HCT116 (cell line): Measurements from ENCODE around the gene CIBAR2. TPM values are rescaled to one million over a fixed set of nuclear protein-coding genes. Genes with fewer than 3 reads are reported as not detected.

Source experiments
- ATAC-seq: fragments of 200-7000 bp; cut with Tn5 transposase; 2 replicates; pipeline ENCODE4 v1.9.1; 2020; ENCODE audit warnings: mild to moderate bottlenecking, moderate library complexity
- BruUV-seq: library from RNA; stranded (reverse); fragments of 400-500 nt; replicated peaks from 2 replicates; lab custom pipeline; 2021; lab: Mats Ljungman, UMichigan
- CTCF ChIA-PET: fragments of 300-600 bp; sonication (Branson Sonifier 250); formaldehyde crosslinking; loops from one replicate; lab custom pipeline; 2021; ENCODE audit warnings: antibody characterized with exemption; lab: Charles Lee
- POLR2A ChIA-PET: fragments of 300-600, 350-600 bp; sonication (Branson Sonifier 250); formaldehyde crosslinking; loops from one replicate; lab custom pipeline; 2021; ENCODE audit warnings: antibody characterized with exemption; lab: Charles Lee
- RAD21 ChIA-PET, 2 experiments: fragments of 300-600 bp; sonication (Branson Sonifier 250); formaldehyde crosslinking; loops; one replicate each; lab custom pipeline; 2023; ENCODE audit warnings: low total read pairs in 2 of 2; ENCODE audit not compliant: uncharacterized antibody in 2 of 2, unreplicated experiment in 2 of 2, low non-redundant PET in 1 of 2; lab: Charles Lee
- DNase-seq: peaks from one replicate; pipeline ENCODE4 v3.0.0-alpha.2; 2010; ENCODE audit warnings: low read depth, low spot score
- H2AFZ ChIP-seq: fragments of 200-600 bp; shearing (Covaris generic), sonication (generic); 2 replicates; pipeline ENCODE4 v1.6.1; 2017; ENCODE audit warnings: low read depth, mixed run types, mixed read lengths, antibody characterized with exemption, low read length; ENCODE audit not compliant: poor library complexity, severe bottlenecking
- H3K27ac ChIP-seq: 2 replicates; pipeline ENCODE4 v1.5.1; 2012; ENCODE audit warnings: low read depth, low read length
- H3K27me3 ChIP-seq: fragments of 200-600 bp; sonication (generic); 2 replicates; pipeline ENCODE4 v1.6.1; 2016; ENCODE audit warnings: mixed run types, low read length, mixed read lengths; ENCODE audit not compliant: insufficient read depth
- H3K36me3 ChIP-seq, 2 experiments: fragments of 200-500 bp in 1 of 2; fragments of 200-600 bp in 1 of 2; sonication (Bioruptor generic) in 1 of 2; sonication (generic) in 1 of 2; 2 replicates each; pipeline versions ENCODE4 v1.5.1 to v1.6.1; 2014 to 2016; ENCODE audit warnings: low read length in 2 of 2, inconsistent platforms in 1 of 2, mixed read lengths in 1 of 2, mixed run types in 1 of 2; ENCODE audit not compliant: insufficient read depth in 2 of 2, control insufficient read depth in 1 of 2
- H3K4me1 ChIP-seq, 2 experiments: fragments of 200-600 bp in 1 of 2; sonication (generic) in 1 of 2; 2 replicates each; pipeline versions ENCODE4 v1.5.1 to v1.6.1; 2012 to 2017; ENCODE audit warnings: low read length in 2 of 2, inconsistent platforms in 1 of 2, mild to moderate bottlenecking in 1 of 2, mixed read lengths in 1 of 2, mixed run types in 1 of 2, moderate library complexity in 1 of 2; ENCODE audit not compliant: insufficient read depth in 2 of 2, control insufficient read depth in 1 of 2
- H3K4me2 ChIP-seq: fragments of 200-600 bp; sonication (generic); 2 replicates; pipeline ENCODE4 v1.6.1; 2017; ENCODE audit warnings: mixed run types, low read length, mixed read lengths
- H3K4me3 ChIP-seq, 2 experiments: fragments of 200-600 bp in 1 of 2; sonication (generic) in 1 of 2; replicated peaks in 1 of 2; 2 replicates each; pipeline ENCODE4 v1.5.1; 2011 to 2016; ENCODE audit warnings: low read length in 2 of 2, control low read depth in 1 of 2, low read depth in 1 of 2, mild to moderate bottlenecking in 1 of 2, mixed read lengths in 1 of 2, mixed run types in 1 of 2
- H3K79me2 ChIP-seq: fragments of 200-600 bp; sonication (generic); 2 replicates; pipeline ENCODE4 v1.6.1; 2017; ENCODE audit warnings: mild to moderate bottlenecking, mixed run types, low read length, moderate library complexity, mixed read lengths; ENCODE audit not compliant: insufficient read depth
- H3K9ac ChIP-seq: fragments of 200-600 bp; sonication (generic); 2 replicates; pipeline ENCODE4 v1.6.1; 2016; ENCODE audit warnings: low read length, mixed read lengths
- H3K9me2 ChIP-seq: fragments of 200-600 bp; sonication (generic), shearing (Covaris generic); 2 replicates; pipeline ENCODE4 v1.6.1; 2017; ENCODE audit warnings: mixed run types, mild to moderate bottlenecking, moderate library complexity; ENCODE audit not compliant: insufficient read depth
- H3K9me3 ChIP-seq, 2 experiments: fragments of 200-500 bp in 1 of 2; fragments of 200-600 bp in 1 of 2; sonication (Bioruptor generic) in 1 of 2; sonication (generic) in 1 of 2; 2 replicates each; pipeline ENCODE4 v1.6.1; 2014 to 2017; ENCODE audit warnings: low read length in 2 of 2, mixed read lengths in 2 of 2, inconsistent platforms in 1 of 2, low read depth in 1 of 2, mild to moderate bottlenecking in 1 of 2, mixed run types in 1 of 2, moderate library complexity in 1 of 2; ENCODE audit not compliant: control insufficient read depth in 1 of 2, insufficient read depth in 1 of 2
- H4K20me1 ChIP-seq: fragments of 200-600 bp; sonication (generic), shearing (Covaris generic); 2 replicates; pipeline ENCODE4 v1.6.1; 2017; ENCODE audit warnings: mixed run types, mild to moderate bottlenecking, moderate library complexity; ENCODE audit not compliant: insufficient read depth
- ATF3 ChIP-seq: IDR thresholded peaks from 2 replicates; pipeline ENCODE4 v1.6.1; 2012
- CBX3 ChIP-seq: IDR thresholded peaks from 2 replicates; pipeline ENCODE4 v1.6.1; 2012; ENCODE audit warnings: low read depth
- CTCF ChIP-seq, 3 experiments: fragments of 200-600 bp in 1 of 3; sonication (generic) in 1 of 3; IDR thresholded peaks in 2 of 3; conservative IDR thresholded peaks in 1 of 3; 2 replicates each; pipeline ENCODE4 v1.5.1; 2012 to 2017; ENCODE audit warnings: low read depth in 2 of 3, low read length in 2 of 3, antibody characterized with exemption in 1 of 3, borderline replicate concordance in 1 of 3, control low read depth in 1 of 3, mild to moderate bottlenecking in 1 of 3, mixed read lengths in 1 of 3, mixed run types in 1 of 3, moderate library complexity in 1 of 3; ENCODE audit not compliant: insufficient read depth in 1 of 3
- ELF1 ChIP-seq: IDR thresholded peaks from 2 replicates; pipeline ENCODE4 v1.6.1; 2012; ENCODE audit warnings: low read depth, borderline replicate concordance
- FOSL1 ChIP-seq: IDR thresholded peaks from 2 replicates; pipeline ENCODE4 v1.6.1; 2012; ENCODE audit warnings: low read depth
- MAX ChIP-seq: IDR thresholded peaks from 2 replicates; pipeline ENCODE4 v1.6.1; 2012
- POLR2AphosphoS5 ChIP-seq: IDR thresholded peaks from 2 replicates; pipeline ENCODE4 v1.6.1; 2011; ENCODE audit warnings: mild to moderate bottlenecking, low read depth, low read length, moderate library complexity
- SIN3A ChIP-seq: IDR thresholded peaks from 2 replicates; pipeline ENCODE4 v1.6.1; 2012; ENCODE audit warnings: low read depth
- SP1 ChIP-seq: IDR thresholded peaks from 2 replicates; pipeline ENCODE4 v1.6.1; 2012; ENCODE audit warnings: low read depth
- SRF ChIP-seq: IDR thresholded peaks from 2 replicates; pipeline ENCODE4 v1.6.1; 2012; ENCODE audit warnings: low read depth
- TCF7L2 ChIP-seq: IDR thresholded peaks from 2 replicates; pipeline ENCODE4 v1.7.0; 2011; ENCODE audit warnings: borderline replicate concordance, inconsistent platforms; ENCODE audit not compliant: insufficient read depth, insufficient read length; ENCODE audit errors: extremely low read depth
- YY1 ChIP-seq: IDR thresholded peaks from 2 replicates; pipeline ENCODE4 v1.6.1; 2011; ENCODE audit warnings: low read length, low read depth, moderate library complexity, mild to moderate bottlenecking; ENCODE audit not compliant: insufficient replicate concordance; ENCODE audit errors: extremely low read depth
- ZFX ChIP-seq: fragments of 450-650 bp; IDR thresholded peaks from 2 replicates; pipeline ENCODE4 v1.6.1; 2017
- ZNF274 ChIP-seq: fragments of 200-500 bp; sonication (Bioruptor generic); IDR thresholded peaks from 2 replicates; pipeline ENCODE4 v1.6.1; 2014; ENCODE audit warnings: mild to moderate bottlenecking, low read depth, low read length, inconsistent platforms
- intact Hi-C: fragments of 100-400 bp; cut with micrococcal nuclease; formaldehyde crosslinking; loops from 2 replicates; pipeline ENCODE4 v1.10.0; 2022
- total RNA-seq: library from RNA; stranded (reverse); gene quantifications from one replicate; pipeline ENCODE4 v1.2.1, GENCODE V29; 2021; ENCODE audit not compliant: unreplicated experiment

The CIBAR2 gene
- total RNA-seq, 1 experiment from 2014 or later = 0.27 TPM

GRCh38 chr16:85067024-85067423 is 45.2 kb downstream of the CIBAR2 start:
- Histone ChIP-seq H3K27ac (no peak overlapping the region), H3K79me2 (no peaks in the 10 kb centered on the region), H3K9ac (no peak overlapping the region), H3K9me3 (no peaks in the 10 kb centered on the region), H3K4me2 (no peak overlapping the region), H3K4me1 (peaks cover 0 to 11% of the 10 kb centered on the region in 2 experiments; a peak in 2 of 4 replicates), H3K36me3 (no peaks in the 10 kb centered on the region), H3K9me2 (no peaks in the 10 kb centered on the region), H4K20me1 (no peaks in the 10 kb centered on the region), H3K27me3 (no peaks in the 10 kb centered on the region), H2AFZ (no peak overlapping the region), H3K4me3 (no peak overlapping the region)
- no peak for DNase-seq
- ChIA-PET RAD21 (no interaction called here), CTCF (no interaction called here), POLR2A (no interaction called here)
- intact Hi-C loops = no loop called here
- no TSS peak for BruUV-seq
- ATAC-seq = no peak
- TF ChIP-seq CTCF (IDR thresholded peaks at IDR 0.05 in 2 of 3, conservative IDR thresholded peaks at IDR 0.05 in 1 of 3; ENCODE audit: borderline replicate concordance in 1 of 3, insufficient read depth in 1 of 3, low read depth in 2 of 3, low read length in 2 of 3) = no peak
- TF ChIP-seq TCF7L2 = no peak
- TF ChIP-seq POLR2AphosphoS5 = no peak
- no peak for TF ChIP-seq YY1
- no peak for TF ChIP-seq SIN3A
- no peak for TF ChIP-seq CBX3
- no peak for TF ChIP-seq ELF1

- no peaks in the 10 kb centered on the region for H3K9me2 ChIP-seq
- RAD21 ChIA-PET = no interaction called here
- POLR2A ChIA-PET = no interaction called here
- H3K27me3 ChIP-seq = no peaks in the 10 kb centered on the region
- H4K20me1 ChIP-seq = no peaks in the 10 kb centered on the region
- H3K4me2 ChIP-seq = no peak overlapping the region
- no TSS peak for BruUV-seq
- DNase-seq (no peak), ATAC-seq (no peak)
- H2AFZ ChIP-seq = no peak overlapping the region
- CTCF ChIA-PET = no interaction called here
- peaks cover 0 to 11% of the 10 kb centered on the region in 2 experiments; a peak in 2 of 4 replicates for H3K4me1 ChIP-seq
- H3K9ac ChIP-seq = no peak overlapping the region
- intact Hi-C loops = no loop called here
- no peaks in the 10 kb centered on the region for H3K79me2 ChIP-seq
- H3K4me3 ChIP-seq = no peak overlapping the region
- no peaks in the 10 kb centered on the region for H3K36me3 ChIP-seq
- no peak overlapping the region for H3K27ac ChIP-seq
- no peaks in the 10 kb centered on the region for H3K9me3 ChIP-seq
- TF ChIP-seq ATF3 (no peak), ZNF274 (no peak), CBX3 (no peak), MAX (no peak), ZFX (no peak), FOSL1 (no peak), POLR2AphosphoS5 (no peak), CTCF (IDR thresholded peaks at IDR 0.05 in 2 of 3, conservative IDR thresholded peaks at IDR 0.05 in 1 of 3; ENCODE audit: borderline replicate concordance in 1 of 3, insufficient read depth in 1 of 3, low read depth in 2 of 3, low read length in 2 of 3) (no peak), SP1 (no peak), YY1 (no peak), SRF (no peak)
Measured at GRCh38 chr16:85066346-85066885, 45.9 kb downstream of the CIBAR2 start.
